Activated T-helper 2 cell treated with anti-CD3 and anti-CD28 coated beads, Interferon-gamma antibody, Interleukin-2, Interleukin-4, amounts not matched to agents 10 μg/mL and 5 μg/mL and 100 μg/mL, durations not matched to agents 14 hours and 24 hours and 36 hours (primary cell): ENCODE results near the gene RAB33B. TPM values are rescaled to one million over a fixed set of nuclear protein-coding genes. Genes with fewer than 3 reads are reported as not detected.
"Not testable (repeated sequence)": the region's sequence is repeated elsewhere in the genome, so short reads cannot be mapped to it uniquely, and the experiment has no call there.

ENCODE experiments used
- DNase-seq: peaks from one replicate; pipeline ENCODE4 v3.0.0; 2021; ENCODE audit warnings: low spot score
- H3K27ac Mint-ChIP-seq: one replicate; pipeline ENCODE4 v1.8.0; 2021; ENCODE audit warnings: mixed read lengths
- H3K27me3 Mint-ChIP-seq: one replicate; pipeline ENCODE4 v1.8.0; 2021; ENCODE audit warnings: low read depth, mixed read lengths
- H3K36me3 Mint-ChIP-seq: one replicate; pipeline ENCODE4 v1.8.0; 2021; ENCODE audit warnings: low read depth, mixed read lengths
- H3K4me1 Mint-ChIP-seq: one replicate; pipeline ENCODE4 v1.8.0; 2021; ENCODE audit warnings: low read depth, mixed read lengths
- H3K4me3 Mint-ChIP-seq: one replicate; pipeline ENCODE4 v1.8.0; 2021; ENCODE audit warnings: low read depth, mild to moderate bottlenecking, moderate library complexity, mixed read lengths
- H3K9me3 Mint-ChIP-seq: one replicate; pipeline ENCODE4 v1.8.0; 2021; ENCODE audit warnings: mixed read lengths
- intact Hi-C: fragments of 100-400 bp; cut with micrococcal nuclease; formaldehyde crosslinking; loops from one replicate; pipeline ENCODE4 v1.15.1; 2023
- total RNA-seq: library from RNA; stranded (reverse); gene quantifications from 2 replicates; pipeline ENCODE4 v1.2.3, GENCODE V29; 2022

RAB33B gene
- 3.8 and 4.5 TPM in 2 replicates for total RNA-seq

DNA sequence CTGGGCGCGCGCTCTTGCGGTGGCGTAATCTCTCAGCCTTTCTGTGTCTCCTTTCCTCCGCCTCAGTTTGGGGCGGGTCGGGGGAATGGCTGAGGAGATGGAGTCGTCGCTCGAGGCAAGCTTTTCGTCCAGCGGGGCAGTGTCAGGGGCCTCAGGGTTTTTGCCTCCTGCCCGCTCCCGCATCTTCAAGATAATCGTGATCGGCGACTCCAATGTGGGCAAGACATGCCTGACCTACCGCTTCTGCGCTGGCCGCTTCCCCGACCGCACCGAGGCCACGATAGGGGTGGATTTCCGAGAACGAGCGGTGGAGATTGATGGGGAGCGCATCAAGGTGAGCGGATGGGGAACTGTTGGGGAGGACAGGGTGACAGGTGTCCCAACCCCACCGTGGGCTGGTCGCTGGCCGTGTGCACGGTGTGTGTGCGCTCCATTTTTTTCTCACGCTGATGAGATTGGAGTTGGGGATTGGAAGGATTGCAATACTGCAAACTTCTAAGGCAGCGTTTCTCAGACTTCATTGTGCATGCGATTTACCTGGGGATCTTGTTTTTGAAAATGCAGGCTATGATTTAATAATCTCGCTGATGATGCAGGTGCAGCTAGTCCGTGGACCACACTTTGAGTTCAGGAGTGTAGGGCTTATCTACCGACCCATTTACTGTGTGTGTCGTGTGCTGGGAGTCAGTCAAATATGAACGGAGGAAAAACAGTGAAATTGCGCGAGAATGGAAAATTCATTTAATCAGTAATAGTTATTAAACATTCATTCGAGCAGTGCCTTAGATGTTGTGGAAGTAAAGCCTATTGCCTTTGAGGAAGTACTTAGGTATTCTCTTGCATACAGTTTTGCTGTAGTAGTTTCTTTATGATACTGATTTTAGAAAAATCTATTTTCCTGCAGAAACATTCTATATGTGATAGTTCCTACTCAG is at the start of gene RAB33B:
Gene RAB33B, plus strand, starts transcription at position 11 of the 935 bp plus-strand sequence. Its CDS starts 75 bp downstream, at position 86.
- Mint-ChIP-seq H3K9me3 (no peaks in the 10 kb centered on the region), H3K36me3 (peaks cover 9% of the 10 kb centered on the region), H3K27me3 (no peaks in the 10 kb centered on the region), H3K27ac (peak within 1 kb of the TSS; percentile 99), H3K4me1 (peaks cover 60% of the 10 kb centered on the region), H3K4me3 (peak within 1 kb of the TSS; percentile 90)
- no peak for DNase-seq
- intact Hi-C loops: loop anchor here (2.0 to 10.0 kb wide), 6 partner anchors 212 to 1070 kb away; partner anchors contain the start of genes ELMOD2, MAML3 and NOCT

DNA sequence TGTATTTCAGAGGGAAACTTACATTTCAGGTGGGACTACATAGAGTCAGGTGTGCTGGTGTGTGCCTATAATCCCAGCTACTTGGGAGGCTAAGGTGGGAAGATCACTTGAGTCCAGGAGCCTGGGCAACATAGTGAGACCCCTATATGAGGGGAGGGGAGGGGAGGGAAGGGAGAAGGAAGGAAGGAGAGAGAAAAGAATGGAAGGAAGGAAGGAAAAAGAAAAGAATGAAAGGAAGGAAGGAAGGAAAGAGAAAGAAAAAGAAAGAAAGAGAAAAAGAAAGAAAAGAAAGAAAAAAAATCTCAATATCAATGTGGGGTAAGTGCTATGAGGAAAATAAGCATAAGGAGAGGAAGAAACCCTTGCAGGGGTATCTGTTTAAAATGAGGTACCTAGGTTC is 43.6 kb upstream of the RAB33B start:
- H3K36me3 Mint-ChIP-seq: peaks cover 32% of the 10 kb centered on the region
- H3K4me1 Mint-ChIP-seq: no peaks in the 10 kb centered on the region
- no peaks in the 10 kb centered on the region for H3K27me3 Mint-ChIP-seq
- peaks cover 5% of the 10 kb centered on the region for H3K9me3 Mint-ChIP-seq
- intact Hi-C loops: loop anchor here (10.0 kb wide), 1 partner anchor 244 kb away; no protein-coding TSS in a partner anchor
- no peak overlapping the region for H3K4me3 Mint-ChIP-seq
- no peak overlapping the region for H3K27ac Mint-ChIP-seq
- no peak for DNase-seq

DNA sequence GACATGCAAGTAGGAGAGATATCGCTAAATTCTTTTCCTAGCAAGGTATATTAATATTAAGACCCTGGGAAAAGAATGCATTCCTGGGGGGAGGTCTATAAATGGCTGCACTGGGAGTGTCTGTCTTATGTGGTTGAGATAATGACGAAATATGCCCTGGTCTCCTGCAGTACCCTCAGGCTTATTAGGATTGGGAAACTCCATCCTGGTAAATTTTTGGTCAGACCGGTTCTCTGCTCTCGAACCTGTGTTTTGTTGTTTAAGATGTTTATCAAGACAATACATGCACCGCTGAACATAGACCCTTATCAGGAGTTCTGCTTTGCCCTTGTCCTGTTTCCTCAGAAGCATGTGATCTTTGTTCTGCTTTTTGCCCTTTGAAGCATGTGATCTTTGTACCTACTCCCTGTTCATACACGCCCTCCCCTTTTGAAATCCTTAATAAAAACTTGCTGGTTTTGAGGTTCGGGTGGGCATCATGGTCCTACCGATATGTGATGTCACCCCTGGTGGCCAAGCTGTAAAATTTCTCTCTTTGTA is 39.2 kb upstream of the RAB33B start:
- intact Hi-C loops: loop anchor here (10.0 kb wide), 1 partner anchor 240 kb away; no protein-coding TSS in a partner anchor
- not testable (repeated sequence) for H3K4me3 Mint-ChIP-seq, H3K27me3 Mint-ChIP-seq, DNase-seq, H3K4me1 Mint-ChIP-seq, H3K27ac Mint-ChIP-seq, H3K9me3 Mint-ChIP-seq
- peaks cover 30% of the 10 kb centered on the region for H3K36me3 Mint-ChIP-seq

DNA sequence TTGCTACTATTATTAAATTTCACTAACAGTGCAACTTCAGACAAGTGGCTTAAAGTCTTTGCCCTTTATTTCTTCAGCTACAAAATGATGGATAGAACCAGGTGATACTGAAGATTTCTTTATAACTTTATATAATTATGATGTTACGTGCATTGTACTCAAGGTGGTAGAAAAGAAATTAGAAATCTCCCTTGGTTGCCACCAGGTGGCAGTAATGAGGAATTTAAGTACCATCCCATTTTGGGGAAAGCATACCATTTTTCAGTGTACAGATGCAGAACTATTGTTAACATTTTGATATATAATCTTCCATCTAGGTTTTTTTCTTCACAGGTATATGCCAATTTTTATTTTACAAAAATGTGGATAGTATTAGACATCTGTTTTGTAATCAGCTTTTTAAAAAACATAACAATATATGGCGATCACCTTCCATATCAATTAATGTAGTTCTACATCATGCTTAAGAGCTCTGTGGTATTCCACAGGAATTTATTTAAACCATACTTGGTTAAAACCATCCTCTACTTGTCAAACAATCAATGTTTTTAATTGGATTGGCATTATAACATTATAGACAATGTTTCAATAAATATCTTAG is 37.7 kb upstream of the RAB33B start:
- H3K27ac Mint-ChIP-seq: no peak overlapping the region
- H3K4me1 Mint-ChIP-seq: peaks cover 8% of the 10 kb centered on the region
- no peak for DNase-seq
- peaks cover 5% of the 10 kb centered on the region for H3K9me3 Mint-ChIP-seq
- H3K36me3 Mint-ChIP-seq: peaks cover 30% of the 10 kb centered on the region
- intact Hi-C loops: loop anchor here (1.0 to 10.0 kb wide), 3 partner anchors 37 to 239 kb away; no protein-coding TSS in a partner anchor
- no peaks in the 10 kb centered on the region for H3K27me3 Mint-ChIP-seq
- no peak overlapping the region for H3K4me3 Mint-ChIP-seq

DNA sequence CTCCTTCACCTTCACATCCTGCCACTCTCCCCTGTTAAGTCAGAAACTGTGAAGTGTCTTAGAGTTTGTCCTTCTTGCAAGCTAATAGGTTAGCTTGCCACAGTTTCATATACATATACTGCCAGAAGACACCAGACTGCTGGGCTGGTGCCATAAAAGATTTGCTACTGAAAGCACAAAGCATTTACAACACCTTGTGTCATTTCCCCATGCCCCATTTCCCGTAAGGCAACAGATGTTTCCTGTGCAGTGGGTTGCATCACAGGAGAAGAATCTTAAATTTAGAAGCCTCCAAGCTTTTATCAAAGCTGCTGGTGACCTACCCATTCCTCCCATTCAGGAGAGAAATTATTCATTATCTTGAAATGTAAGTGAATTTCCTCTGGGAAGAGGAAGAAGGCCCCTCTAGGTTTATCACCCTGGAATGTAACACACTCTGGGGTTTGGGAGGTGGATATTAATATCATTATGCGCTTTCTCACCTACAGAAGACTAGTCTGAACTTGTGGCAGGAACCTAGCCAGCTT is 34.5 kb upstream of the RAB33B start:
- H3K36me3 Mint-ChIP-seq: peaks cover 13% of the 10 kb centered on the region
- DNase-seq: no peak
- no peak overlapping the region for H3K4me3 Mint-ChIP-seq
- H3K9me3 Mint-ChIP-seq: peaks cover 5% of the 10 kb centered on the region
- no peaks in the 10 kb centered on the region for H3K27me3 Mint-ChIP-seq
- intact Hi-C loops: loop anchor here (10.0 kb wide), 1 partner anchor 235 kb away; no protein-coding TSS in a partner anchor
- no peak overlapping the region for H3K27ac Mint-ChIP-seq
- H3K4me1 Mint-ChIP-seq: peaks cover 8% of the 10 kb centered on the region

DNA sequence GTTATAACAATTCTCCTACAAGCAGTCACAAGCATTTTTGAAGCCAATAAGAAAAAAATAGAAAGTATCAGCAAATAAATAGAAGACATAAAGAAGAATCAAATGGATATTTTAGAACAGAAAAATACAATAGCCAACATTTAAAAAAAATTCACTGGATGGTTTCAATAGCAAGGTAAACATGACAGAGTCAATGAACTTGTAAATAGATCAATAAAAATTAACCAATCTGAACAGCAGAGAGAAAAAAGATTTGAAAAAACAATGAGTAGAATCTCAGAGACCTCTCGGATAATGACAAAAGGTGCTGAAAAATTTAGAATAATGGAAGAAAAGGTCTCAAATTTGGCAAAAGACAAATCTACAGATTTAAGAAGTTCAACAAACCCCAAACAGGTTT is 33.3 kb upstream of the RAB33B start:
- no peaks in the 10 kb centered on the region for H3K27me3 Mint-ChIP-seq
- no peak overlapping the region for H3K27ac Mint-ChIP-seq
- intact Hi-C loops: no loop called here

DNA sequence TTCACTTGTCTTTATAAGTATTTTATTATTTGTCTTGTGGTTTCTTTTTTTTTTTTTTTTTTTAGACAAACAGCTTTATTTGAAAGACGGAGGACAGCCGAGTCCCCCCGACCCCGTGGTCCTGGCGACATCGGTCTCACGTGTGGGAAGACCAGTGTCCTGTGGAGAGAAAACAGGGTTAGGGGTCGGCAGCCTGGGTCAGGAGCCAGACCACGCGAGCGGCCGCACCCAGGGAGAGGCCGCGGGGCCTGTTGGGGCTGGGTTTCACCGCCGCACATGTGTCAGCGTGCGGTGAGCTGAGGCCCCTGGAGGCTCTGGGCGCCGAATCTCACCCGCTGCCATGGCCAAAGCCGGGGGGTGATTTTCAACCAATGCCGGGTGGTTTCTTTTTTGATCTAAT is 17.8 kb upstream of the RAB33B start:
- peaks cover 10% of the 10 kb centered on the region for H3K4me1 Mint-ChIP-seq
- intact Hi-C loops: no loop called here
- H3K27me3 Mint-ChIP-seq: no peaks in the 10 kb centered on the region
- H3K4me3 Mint-ChIP-seq: no peak overlapping the region
- DNase-seq: no peak
- H3K9me3 Mint-ChIP-seq: peaks cover 42% of the 10 kb centered on the region
- H3K27ac Mint-ChIP-seq: peak overlapping the region; percentile 30
- H3K36me3 Mint-ChIP-seq: peaks cover 59% of the 10 kb centered on the region

More for the DNA sequence above, 33.3 kb upstream of the RAB33B start:
- DNase-seq: no peak
- Mint-ChIP-seq H3K36me3 (peaks cover 3% of the 10 kb centered on the region), H3K9me3 (no peaks in the 10 kb centered on the region), H3K4me3 (no peak overlapping the region), H3K4me1 (peaks cover 8% of the 10 kb centered on the region)

DNA sequence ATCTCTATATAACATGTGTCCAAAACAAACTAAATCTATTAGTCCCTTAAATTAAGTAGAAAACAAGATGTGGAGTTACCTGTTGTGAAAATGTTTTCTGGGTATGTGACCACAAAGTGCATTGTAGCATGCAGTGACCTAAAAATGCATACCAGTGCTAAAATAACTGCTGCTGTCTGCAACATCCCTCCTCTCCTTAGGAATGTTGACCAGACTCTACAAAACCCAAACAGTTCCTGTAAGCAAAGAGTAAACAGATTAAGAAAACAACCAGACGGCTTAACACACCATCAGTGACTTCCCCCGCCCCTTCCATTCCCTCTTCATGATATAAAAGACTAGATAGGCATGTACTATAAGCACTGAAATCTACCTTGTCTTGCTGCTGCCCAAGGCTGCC is 15.8 kb upstream of the RAB33B start:
- H3K4me1 Mint-ChIP-seq: peaks cover 10% of the 10 kb centered on the region
- no peak for DNase-seq
- intact Hi-C loops: no loop called here
- H3K4me3 Mint-ChIP-seq: no peak overlapping the region
- no peaks in the 10 kb centered on the region for H3K27me3 Mint-ChIP-seq
- H3K27ac Mint-ChIP-seq: no peak overlapping the region
- H3K36me3 Mint-ChIP-seq: peaks cover 49% of the 10 kb centered on the region
- peaks cover 43% of the 10 kb centered on the region for H3K9me3 Mint-ChIP-seq

DNA sequence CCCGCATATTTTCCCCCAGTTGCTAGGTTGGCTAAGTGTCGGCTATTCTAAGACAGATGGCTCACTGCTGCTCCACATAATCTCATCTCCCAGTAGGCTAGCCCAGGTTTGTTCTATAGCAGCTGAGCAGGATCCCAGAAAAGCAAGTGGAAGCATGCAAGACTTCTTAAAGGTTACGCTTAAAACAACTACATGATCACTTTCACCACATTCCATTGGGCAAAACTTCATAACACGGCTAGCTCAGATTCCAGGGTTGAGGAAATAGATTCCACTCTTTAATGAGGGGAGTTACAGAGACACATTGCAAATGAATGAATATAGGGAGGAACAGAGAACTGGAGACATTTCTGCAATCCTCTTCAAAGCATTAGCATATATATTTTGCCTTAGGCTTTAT is 12.9 kb upstream of the RAB33B start:
- DNase-seq: no peak
- H3K27ac Mint-ChIP-seq: no peak overlapping the region
- no peaks in the 10 kb centered on the region for H3K27me3 Mint-ChIP-seq
- intact Hi-C loops: no loop called here
- H3K36me3 Mint-ChIP-seq: peaks cover 45% of the 10 kb centered on the region
- peaks cover 4% of the 10 kb centered on the region for H3K4me1 Mint-ChIP-seq
- H3K9me3 Mint-ChIP-seq: peaks cover 40% of the 10 kb centered on the region
- H3K4me3 Mint-ChIP-seq: no peak overlapping the region

DNA sequence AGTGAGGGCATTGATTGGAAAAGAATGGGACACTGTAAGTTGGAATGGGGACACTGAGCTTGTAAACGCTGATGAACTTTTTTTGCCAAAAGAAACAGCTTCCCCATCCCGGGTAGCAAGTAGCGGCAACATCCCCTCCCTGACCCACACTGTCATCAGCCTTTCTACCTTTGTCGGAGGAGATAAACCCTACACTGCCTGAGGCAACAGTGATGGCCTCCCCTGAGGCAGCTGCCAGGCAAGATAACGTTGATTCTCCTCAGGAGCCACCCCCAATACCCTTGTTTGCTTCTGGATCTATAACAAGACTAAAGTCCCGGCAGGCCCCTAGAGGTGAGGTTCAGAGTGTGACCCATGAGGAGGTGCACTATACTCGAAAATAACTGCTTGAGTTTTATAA is 10.3 kb upstream of the RAB33B start:
- Mint-ChIP-seq H3K27me3 (no peaks in the 10 kb centered on the region), H3K4me1 (no peaks in the 10 kb centered on the region), H3K27ac (no peak overlapping the region), H3K36me3 (peaks cover 23% of the 10 kb centered on the region), H3K4me3 (no peak overlapping the region), H3K9me3 (peaks cover 18% of the 10 kb centered on the region)
- intact Hi-C loops: no loop called here
- no peak for DNase-seq

DNA sequence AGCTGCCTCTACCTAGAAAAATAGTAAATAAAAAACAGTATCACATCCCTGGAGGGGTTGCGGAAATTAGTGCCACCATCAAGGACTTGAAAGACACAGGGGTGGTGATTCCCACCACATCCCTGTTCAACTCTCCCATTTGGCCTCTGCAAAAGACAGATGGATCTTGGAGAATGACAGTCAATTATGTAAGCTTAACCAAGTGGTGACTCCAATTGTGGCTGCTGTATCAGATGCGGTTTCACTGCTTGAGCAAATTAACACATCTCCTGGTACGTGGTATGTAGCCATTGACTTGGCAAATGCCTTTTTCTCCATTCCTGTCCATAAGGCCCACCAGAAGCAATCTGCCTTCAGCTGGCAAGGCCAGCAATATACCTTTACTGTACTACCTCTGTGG is 9.0 kb upstream of the RAB33B start:
- H3K27me3 Mint-ChIP-seq, intact Hi-C loops, H3K27ac Mint-ChIP-seq, H3K9me3 Mint-ChIP-seq, H3K4me1 Mint-ChIP-seq, H3K4me3 Mint-ChIP-seq, DNase-seq: not testable (repeated sequence)
- H3K36me3 Mint-ChIP-seq: peaks cover 13% of the 10 kb centered on the region

DNA sequence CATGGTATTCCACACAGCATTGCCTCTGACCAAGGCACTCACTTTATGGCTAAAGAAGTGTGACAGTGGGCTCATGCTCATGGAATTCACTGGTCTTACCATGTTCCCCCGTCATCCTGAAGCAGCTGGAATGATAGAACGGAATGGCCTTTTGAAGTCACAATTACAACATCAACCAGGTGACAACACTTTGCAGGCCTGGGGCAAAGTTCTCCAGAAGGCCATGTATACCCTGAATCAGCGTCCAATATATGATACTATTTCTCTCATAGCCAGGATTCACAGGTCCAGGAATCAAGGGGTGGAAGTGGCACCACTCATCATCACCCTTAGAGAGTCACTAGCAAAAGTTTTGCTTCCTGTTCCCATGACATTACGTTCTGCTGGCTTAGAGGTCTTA is 6.8 kb upstream of the RAB33B start:
- H3K27ac Mint-ChIP-seq, intact Hi-C loops, H3K4me1 Mint-ChIP-seq, H3K4me3 Mint-ChIP-seq, H3K9me3 Mint-ChIP-seq, DNase-seq, H3K27me3 Mint-ChIP-seq, H3K36me3 Mint-ChIP-seq: not testable (repeated sequence)
